ENCODE measurements around the gene CREB5. TPM values are rescaled to one million over a fixed set of nuclear protein-coding genes. Genes with fewer than 3 reads are reported as not detected.

Gene CREB5
- total and polyA plus RNA-seq, 2 of the 8 experiments (the other 6 are each of a cell fraction or from before 2014, with no cell fraction given) = 2.4 to 2.7 TPM

- DNase-seq (ENCODE audit: low read depth in 1 of 2, low spot score in 2 of 2) = no peak
- Histone ChIP-seq H3K79me1 (ENCODE audit: low read depth, low read length) (no peaks in the 10 kb centered on the region), H4K5ac (ENCODE audit: insufficient read length, low read depth, low read length) (no peak overlapping the region), H3K23me2 (ENCODE audit: low read depth, low read length) (no peaks in the 10 kb centered on the region; the same call in 1 of the 2 replicates), H3K36me3 (ENCODE audit: control insufficient read depth in 2 of 4, insufficient read depth in 4 of 4, low read length in 3 of 4) (no peaks in the 10 kb centered on the region), H2BK5ac (ENCODE audit: low read depth, low read length) (no peak overlapping the region), H2BK12ac (ENCODE audit: low read depth, low read length) (no peak overlapping the region), H2BK20ac (ENCODE audit: low read length) (no peak overlapping the region), H3K18ac (ENCODE audit: extremely low read depth, low read length) (no peak overlapping the region), H3K23ac (ENCODE audit: insufficient read length) (no peak overlapping the region), H3K9ac (replicated peaks in 1 of 4; ENCODE audit: extremely low read depth in 1 of 4, low read depth in 3 of 4, low read length in 3 of 4) (no peak overlapping the region), H4K8ac (ENCODE audit: extremely low read depth, insufficient read depth, low read length) (no peak overlapping the region), H2AFZ (ENCODE audit: low read length) (no peak overlapping the region), H3K4ac (replicated peaks; ENCODE audit: insufficient read length, low read depth, low read length) (no peak overlapping the region), H4K20me1 (replicated peaks in 1 of 2; ENCODE audit: control insufficient read depth in 1 of 2, insufficient read depth in 2 of 2, low read length in 2 of 2) (no peaks in the 10 kb centered on the region), H3K4me2 (ENCODE audit: insufficient read depth in 1 of 2, low read depth in 2 of 2, low read length in 2 of 2) (no peak overlapping the region), H3K4me3 (ENCODE audit: extremely low read depth in 1 of 4, insufficient read depth in 2 of 4, low read depth in 3 of 4, low read length in 4 of 4) (no peak overlapping the region), H3K79me2 (ENCODE audit: control insufficient read depth in 1 of 2, insufficient read depth in 2 of 2, low read length in 2 of 2) (no peaks in the 10 kb centered on the region), H2BK120ac (replicated peaks; ENCODE audit: low read depth, low read length) (no peak overlapping the region), H3K27me3 (replicated peaks in 1 of 4; ENCODE audit: control insufficient read depth in 3 of 4, extremely low read depth in 1 of 4, insufficient read depth in 3 of 4, low read length in 3 of 4) (no peaks in the 10 kb centered on the region), H2AK5ac (ENCODE audit: low read depth, low read length) (no peak overlapping the region), H3K9me3 (ENCODE audit: insufficient read depth in 2 of 2, low read depth in 1 of 2, low read length in 1 of 2) (no peaks in the 10 kb centered on the region), H3K56ac (replicated peaks; ENCODE audit: insufficient read length, low read depth, low read length) (no peak overlapping the region), H3K27ac (ENCODE audit: low read depth, low read length) (no peak overlapping the region), H3K4me1 (replicated peaks in 1 of 4; ENCODE audit: control insufficient read depth in 3 of 4, insufficient read depth in 4 of 4, low read length in 3 of 4) (0 out of 7 replicates have a peak, but pooled peaks cover 0 to 3% (median 0%) of the 10 kb centered on the region in 4 experiments), H4K91ac (replicated peaks; ENCODE audit: insufficient read length, low read length) (no peak overlapping the region), H3K14ac (ENCODE audit: insufficient read length) (no peak overlapping the region), H2BK15ac (ENCODE audit: low read length) (no peak overlapping the region)
- CTCF ChIA-PET (ENCODE audit: partially characterized antibody) = interaction anchor here (1.3 kb wide), 1 partner anchor 95 kb away, joined by 4 read pairs; no protein-coding TSS in a partner anchor
- POLR2A ChIA-PET (ENCODE audit: partially characterized antibody) = no interaction called here
- no peak for FAIRE-seq
- 84% methylated on average over 5 of the region's 5 CpGs; no CpG with 5 or more reads in 1 of the 2 experiments for WGBS, 2 experiments (ENCODE audit: extremely low coverage in 1 of 2, insufficient coverage in 1 of 2, insufficient read length in 1 of 2, insufficient replicate concordance in 2 of 2, low coverage in 1 of 2, low lambda C conversion rate in 2 of 2, missing lambda C conversion rate in 1 of 2)
- TF ChIP-seq TBP (IDR thresholded peaks at IDR 0.05; ENCODE audit: low read depth, low read length) (no peak), ZNF274 (IDR thresholded peaks at IDR 0.05; ENCODE audit: borderline replicate concordance, extremely low read depth, low read length) (no peak), POLR2A (IDR thresholded peaks at IDR 0.05; ENCODE audit: control extremely low read depth in 1 of 2, low read depth in 2 of 2, low read length in 2 of 2) (no peak), PHF8 (conservative IDR thresholded peaks at IDR 0.05; ENCODE audit: low read depth, low read length) (no peak), SP4 (IDR thresholded peaks at IDR 0.05; ENCODE audit: low read length) (no peak), RBBP5 (IDR thresholded peaks at IDR 0.05; ENCODE audit: borderline replicate concordance, low read depth, low read length) (no peak), BRCA1 (IDR thresholded peaks at IDR 0.05; ENCODE audit: low read depth, low read length) (no peak), NANOG (IDR thresholded peaks at IDR 0.05; ENCODE audit: insufficient read depth, low read depth, low read length, poor library complexity, severe bottlenecking) (no peak), EGR1 (IDR thresholded peaks at IDR 0.05; ENCODE audit: borderline replicate concordance, low read depth, low read length) (no peak), MAX (IDR thresholded peaks at IDR 0.05) (no peak), SIN3A (conservative IDR thresholded peaks at IDR 0.05 in 1 of 2, IDR thresholded peaks at IDR 0.05 in 1 of 2; ENCODE audit: low read depth in 1 of 2, low read length in 2 of 2) (no peak), CHD1 (IDR thresholded peaks at IDR 0.05; ENCODE audit: low read depth, low read length) (no peak), HDAC6 (IDR thresholded peaks at IDR 0.05; ENCODE audit: low read depth, low read length) (no peak)
Measured at GRCh38 chr7:28759475-28759971, 347.2 kb downstream of the CREB5 start.
